WTC11 (cell line): ENCODE measurements around the gene C18orf32. TPM values are rescaled to one million over a fixed set of nuclear protein-coding genes. Genes with fewer than 3 reads are reported as not detected.

ENCODE experiments used
- ATAC-seq: fragments of 200-7000 bp; cut with Tn5 transposase; 2 replicates; pipeline ENCODE4 v1.10.0; 2021; ENCODE audit warnings: mild to moderate bottlenecking, moderate library complexity
- CTCF ChIA-PET: fragments of 300-600 bp; sonication (Branson Sonifier 250); formaldehyde crosslinking; loops from one replicate; lab custom pipeline; 2021; ENCODE audit warnings: antibody characterized with exemption; lab: Charles Lee
- POLR2A ChIA-PET: fragments of 350-600 bp; sonication (Branson Sonifier 250); formaldehyde crosslinking; loops from one replicate; lab custom pipeline; 2021; ENCODE audit warnings: antibody characterized with exemption; lab: Charles Lee
- DNase-seq: peaks from one replicate; pipeline ENCODE4 v3.0.0; 2021; ENCODE audit warnings: low spot score
- H3K27ac Mint-ChIP-seq: 2 replicates; pipeline ENCODE4 v1.8.0; 2021; ENCODE audit warnings: mixed read lengths
- H3K27me3 Mint-ChIP-seq: 2 replicates; pipeline ENCODE4 v1.8.0; 2021; ENCODE audit warnings: low read depth, mild to moderate bottlenecking, moderate library complexity, mixed read lengths
- H3K36me3 Mint-ChIP-seq: 2 replicates; pipeline ENCODE4 v1.8.0; 2021; ENCODE audit warnings: mixed read lengths
- H3K4me1 Mint-ChIP-seq: 2 replicates; pipeline ENCODE4 v1.8.0; 2022; ENCODE audit warnings: mixed read lengths
- H3K4me3 Mint-ChIP-seq: 2 replicates; pipeline ENCODE4 v1.8.0; 2021; ENCODE audit warnings: mild to moderate bottlenecking, moderate library complexity, mixed read lengths
- H3K9me3 Mint-ChIP-seq: 2 replicates; pipeline ENCODE4 v1.8.0; 2021; ENCODE audit warnings: mixed read lengths
- ATF1 ChIP-seq: sonication (generic); formaldehyde crosslinking; IDR thresholded peaks from 2 replicates; pipeline ENCODE4 v1.8.1; 2023; ENCODE audit warnings: mild to moderate bottlenecking, moderate library complexity, missing genetic modification reagents
- CREB1 ChIP-seq: sonication (generic); formaldehyde crosslinking; IDR thresholded peaks from 2 replicates; pipeline ENCODE4 v1.8.0; 2023; ENCODE audit warnings: mild to moderate bottlenecking, missing genetic modification reagents
- SMAD3 ChIP-seq: sonication (generic); formaldehyde crosslinking; IDR thresholded peaks from 2 replicates; pipeline ENCODE4 v1.8.0; 2022; ENCODE audit warnings: missing genetic modification reagents, mild to moderate bottlenecking, borderline replicate concordance
- SOX15 ChIP-seq: fragments of 250-450 bp; sonication (Bioruptor Pico); IDR thresholded peaks from 2 replicates; pipeline ENCODE4 v1.9.0; 2021; ENCODE audit warnings: mild to moderate bottlenecking
- TP53 ChIP-seq: sonication (generic); formaldehyde crosslinking; IDR thresholded peaks from 2 replicates; pipeline ENCODE4 v1.8.1; 2023; ENCODE audit warnings: mild to moderate bottlenecking, missing genetic modification reagents
- ZNF121 ChIP-seq: sonication (generic); formaldehyde crosslinking; IDR thresholded peaks from 2 replicates; pipeline ENCODE4 v1.8.0; 2023; ENCODE audit warnings: missing genetic modification reagents
- ZNF219 ChIP-seq: sonication (generic); formaldehyde crosslinking; IDR thresholded peaks from 2 replicates; pipeline ENCODE4 v1.8.0; 2023; ENCODE audit warnings: missing genetic modification reagents, mild to moderate bottlenecking, borderline replicate concordance
- ZNF232 ChIP-seq: sonication (generic); formaldehyde crosslinking; IDR thresholded peaks from 2 replicates; pipeline ENCODE4 v1.8.0; 2022; ENCODE audit warnings: mild to moderate bottlenecking, missing genetic modification reagents
- ZNF423 ChIP-seq: fragments of 250-450 bp; sonication (Bioruptor Pico); IDR thresholded peaks from 2 replicates; pipeline ENCODE4 v2.1.2; 2022; ENCODE audit warnings: mild to moderate bottlenecking, moderate library complexity
- ZNF671 ChIP-seq: fragments of 250-450 bp; sonication (Bioruptor Pico); IDR thresholded peaks from 2 replicates; pipeline ENCODE4 v1.8.0; 2021; ENCODE audit warnings: mild to moderate bottlenecking
- total RNA-seq: library from RNA; stranded (reverse); gene quantifications from 3 replicates; pipeline ENCODE4 v1.2.3, GENCODE V29; 2021
- TF ChIP-seq, protein P1 (sequence below): sonication (generic); formaldehyde crosslinking; conservative IDR thresholded peaks from 2 replicates; pipeline ENCODE4 v1.8.1; 2023; ENCODE audit warnings: mild to moderate bottlenecking, low read depth, missing genetic modification reagents, moderate library complexity
- TF ChIP-seq, protein P2 (sequence below): sonication (generic); formaldehyde crosslinking; IDR thresholded peaks from 2 replicates; pipeline ENCODE4 v1.8.0; 2023; ENCODE audit warnings: missing genetic modification reagents
- TF ChIP-seq, protein P3 (sequence below): sonication (generic); formaldehyde crosslinking; IDR thresholded peaks from 2 replicates; pipeline ENCODE4 v1.8.1; 2023; ENCODE audit warnings: mild to moderate bottlenecking, missing genetic modification reagents, moderate library complexity
- TF ChIP-seq, protein P4 (sequence below): sonication (generic); formaldehyde crosslinking; IDR thresholded peaks from 2 replicates; pipeline ENCODE4 v1.8.1; 2023; ENCODE audit warnings: mild to moderate bottlenecking, missing genetic modification reagents
- TF ChIP-seq, protein P5 (sequence below): fragments of 250-450 bp; sonication (Bioruptor Pico); IDR thresholded peaks from 2 replicates; pipeline ENCODE4 v2.1.2; 2022; ENCODE audit warnings: mild to moderate bottlenecking, moderate library complexity
- TF ChIP-seq, protein P6 (sequence below): fragments of 200-600 bp; IDR thresholded peaks from 2 replicates; pipeline ENCODE4 v1.8.0; 2022; ENCODE audit warnings: antibody characterized with exemption
- TF ChIP-seq, protein P7 (sequence below): sonication (generic); formaldehyde crosslinking; IDR thresholded peaks from 2 replicates; pipeline ENCODE4 v1.8.1; 2023; ENCODE audit warnings: mild to moderate bottlenecking, moderate library complexity, missing genetic modification reagents
- TF ChIP-seq, protein P8 (sequence below): fragments of 250-450 bp; sonication (Bioruptor Pico); IDR thresholded peaks from 2 replicates; pipeline ENCODE4 v1.9.0; 2021; ENCODE audit warnings: mild to moderate bottlenecking, borderline replicate concordance
- TF ChIP-seq, protein P9 (sequence below): sonication (generic); formaldehyde crosslinking; IDR thresholded peaks from 2 replicates; pipeline ENCODE4 v1.8.1; 2022; ENCODE audit warnings: missing genetic modification reagents, borderline replicate concordance

The C18orf32 gene
- total RNA-seq, 1 experiment from 2014 or later, result 32.1 TPM

DNA sequence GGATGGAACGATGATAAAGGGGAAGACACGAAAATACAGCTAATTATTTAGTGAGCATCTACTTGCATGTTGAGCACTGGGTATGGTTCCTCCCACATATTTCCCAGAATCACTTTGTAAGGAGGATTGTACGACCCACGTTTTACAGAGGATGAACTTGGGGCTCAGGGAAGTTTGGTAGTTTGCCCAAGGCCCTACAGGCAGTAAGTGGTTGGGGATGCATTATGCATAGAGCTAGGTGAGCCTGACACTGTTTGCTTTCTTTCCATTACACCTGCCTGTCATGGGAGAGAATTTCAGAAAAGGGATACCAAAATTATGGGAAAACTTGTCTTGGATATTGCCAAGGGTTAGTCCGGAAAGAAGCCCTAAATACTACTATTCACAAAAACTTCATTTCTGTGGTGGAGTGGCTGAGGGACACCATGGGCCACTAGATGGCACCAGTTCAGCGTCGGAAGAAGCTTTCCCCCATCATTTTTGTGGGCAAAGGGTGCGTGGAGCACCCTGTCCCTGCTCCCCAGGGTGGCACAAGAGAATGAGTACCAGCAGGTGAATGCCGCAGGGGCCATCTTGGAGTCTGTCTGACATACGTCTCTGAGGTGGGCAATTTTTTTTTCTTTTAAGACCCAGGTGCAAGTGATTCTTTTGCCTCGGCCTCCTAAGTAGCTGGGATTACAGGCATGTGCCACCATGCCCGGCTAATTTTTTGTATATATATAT, 23.5 kb upstream of the C18orf32 start:
- DNase-seq (peak; percentile 53), ATAC-seq (peak; percentile 78)
- ChIA-PET POLR2A (no interaction called here), CTCF (interaction anchor here (0.6 to 2.4 kb wide), 42 partner anchors 9 to 1697 kb away, joined by 3 to 51 read pairs (median 4); no protein-coding TSS in a partner anchor)
- no peak overlapping the region for H3K27ac Mint-ChIP-seq
- H3K4me3 Mint-ChIP-seq, result no peak overlapping the region
- no peaks in the 10 kb centered on the region for H3K36me3 Mint-ChIP-seq
- peaks cover 12% of the 10 kb centered on the region for H3K4me1 Mint-ChIP-seq
- no peaks in the 10 kb centered on the region for H3K27me3 Mint-ChIP-seq
- H3K9me3 Mint-ChIP-seq, result no peaks in the 10 kb centered on the region
- TF ChIP-seq TP53 (CRISPR knock-in tag) (no peak), SOX15 (no peak), ZNF232 (CRISPR knock-in tag) (0 out of 2 replicates have a peak, but pooled peaks have one; percentile 37), ZNF121 (CRISPR knock-in tag) (no peak), ZNF423 (CRISPR knock-in tag) (peak; percentile 92), ZNF219 (CRISPR knock-in tag) (no peak), ZNF671 (no peak), ATF1 (CRISPR knock-in tag) (no peak), CREB1 (CRISPR knock-in tag) (no peak), SMAD3 (CRISPR knock-in tag) (no peak)
- TF ChIP-seq, protein P1, sequence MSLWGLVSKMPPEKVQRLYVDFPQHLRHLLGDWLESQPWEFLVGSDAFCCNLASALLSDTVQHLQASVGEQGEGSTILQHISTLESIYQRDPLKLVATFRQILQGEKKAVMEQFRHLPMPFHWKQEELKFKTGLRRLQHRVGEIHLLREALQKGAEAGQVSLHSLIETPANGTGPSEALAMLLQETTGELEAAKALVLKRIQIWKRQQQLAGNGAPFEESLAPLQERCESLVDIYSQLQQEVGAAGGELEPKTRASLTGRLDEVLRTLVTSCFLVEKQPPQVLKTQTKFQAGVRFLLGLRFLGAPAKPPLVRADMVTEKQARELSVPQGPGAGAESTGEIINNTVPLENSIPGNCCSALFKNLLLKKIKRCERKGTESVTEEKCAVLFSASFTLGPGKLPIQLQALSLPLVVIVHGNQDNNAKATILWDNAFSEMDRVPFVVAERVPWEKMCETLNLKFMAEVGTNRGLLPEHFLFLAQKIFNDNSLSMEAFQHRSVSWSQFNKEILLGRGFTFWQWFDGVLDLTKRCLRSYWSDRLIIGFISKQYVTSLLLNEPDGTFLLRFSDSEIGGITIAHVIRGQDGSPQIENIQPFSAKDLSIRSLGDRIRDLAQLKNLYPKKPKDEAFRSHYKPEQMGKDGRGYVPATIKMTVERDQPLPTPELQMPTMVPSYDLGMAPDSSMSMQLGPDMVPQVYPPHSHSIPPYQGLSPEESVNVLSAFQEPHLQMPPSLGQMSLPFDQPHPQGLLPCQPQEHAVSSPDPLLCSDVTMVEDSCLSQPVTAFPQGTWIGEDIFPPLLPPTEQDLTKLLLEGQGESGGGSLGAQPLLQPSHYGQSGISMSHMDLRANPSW (CRISPR knock-in tag), result no peak
- TF ChIP-seq, protein P2, sequence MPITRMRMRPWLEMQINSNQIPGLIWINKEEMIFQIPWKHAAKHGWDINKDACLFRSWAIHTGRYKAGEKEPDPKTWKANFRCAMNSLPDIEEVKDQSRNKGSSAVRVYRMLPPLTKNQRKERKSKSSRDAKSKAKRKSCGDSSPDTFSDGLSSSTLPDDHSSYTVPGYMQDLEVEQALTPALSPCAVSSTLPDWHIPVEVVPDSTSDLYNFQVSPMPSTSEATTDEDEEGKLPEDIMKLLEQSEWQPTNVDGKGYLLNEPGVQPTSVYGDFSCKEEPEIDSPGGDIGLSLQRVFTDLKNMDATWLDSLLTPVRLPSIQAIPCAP (CRISPR knock-in tag), result no peak
- TF ChIP-seq, protein P3, sequence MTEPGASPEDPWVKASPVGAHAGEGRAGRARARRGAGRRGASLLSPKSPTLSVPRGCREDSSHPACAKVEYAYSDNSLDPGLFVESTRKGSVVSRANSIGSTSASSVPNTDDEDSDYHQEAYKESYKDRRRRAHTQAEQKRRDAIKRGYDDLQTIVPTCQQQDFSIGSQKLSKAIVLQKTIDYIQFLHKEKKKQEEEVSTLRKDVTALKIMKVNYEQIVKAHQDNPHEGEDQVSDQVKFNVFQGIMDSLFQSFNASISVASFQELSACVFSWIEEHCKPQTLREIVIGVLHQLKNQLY, result no peak
- TF ChIP-seq, protein P4, sequence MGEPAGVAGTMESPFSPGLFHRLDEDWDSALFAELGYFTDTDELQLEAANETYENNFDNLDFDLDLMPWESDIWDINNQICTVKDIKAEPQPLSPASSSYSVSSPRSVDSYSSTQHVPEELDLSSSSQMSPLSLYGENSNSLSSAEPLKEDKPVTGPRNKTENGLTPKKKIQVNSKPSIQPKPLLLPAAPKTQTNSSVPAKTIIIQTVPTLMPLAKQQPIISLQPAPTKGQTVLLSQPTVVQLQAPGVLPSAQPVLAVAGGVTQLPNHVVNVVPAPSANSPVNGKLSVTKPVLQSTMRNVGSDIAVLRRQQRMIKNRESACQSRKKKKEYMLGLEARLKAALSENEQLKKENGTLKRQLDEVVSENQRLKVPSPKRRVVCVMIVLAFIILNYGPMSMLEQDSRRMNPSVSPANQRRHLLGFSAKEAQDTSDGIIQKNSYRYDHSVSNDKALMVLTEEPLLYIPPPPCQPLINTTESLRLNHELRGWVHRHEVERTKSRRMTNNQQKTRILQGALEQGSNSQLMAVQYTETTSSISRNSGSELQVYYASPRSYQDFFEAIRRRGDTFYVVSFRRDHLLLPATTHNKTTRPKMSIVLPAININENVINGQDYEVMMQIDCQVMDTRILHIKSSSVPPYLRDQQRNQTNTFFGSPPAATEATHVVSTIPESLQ, result no peak
- TF ChIP-seq, protein P5, sequence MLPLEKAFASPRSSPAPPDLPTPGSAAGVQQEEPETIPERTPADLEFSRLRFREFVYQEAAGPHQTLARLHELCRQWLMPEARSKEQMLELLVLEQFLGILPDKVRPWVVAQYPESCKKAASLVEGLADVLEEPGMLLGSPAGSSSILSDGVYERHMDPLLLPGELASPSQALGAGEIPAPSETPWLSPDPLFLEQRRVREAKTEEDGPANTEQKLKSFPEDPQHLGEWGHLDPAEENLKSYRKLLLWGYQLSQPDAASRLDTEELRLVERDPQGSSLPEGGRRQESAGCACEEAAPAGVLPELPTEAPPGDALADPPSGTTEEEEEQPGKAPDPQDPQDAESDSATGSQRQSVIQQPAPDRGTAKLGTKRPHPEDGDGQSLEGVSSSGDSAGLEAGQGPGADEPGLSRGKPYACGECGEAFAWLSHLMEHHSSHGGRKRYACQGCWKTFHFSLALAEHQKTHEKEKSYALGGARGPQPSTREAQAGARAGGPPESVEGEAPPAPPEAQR (CRISPR knock-in tag), result no peak
- TF ChIP-seq, protein P6, sequence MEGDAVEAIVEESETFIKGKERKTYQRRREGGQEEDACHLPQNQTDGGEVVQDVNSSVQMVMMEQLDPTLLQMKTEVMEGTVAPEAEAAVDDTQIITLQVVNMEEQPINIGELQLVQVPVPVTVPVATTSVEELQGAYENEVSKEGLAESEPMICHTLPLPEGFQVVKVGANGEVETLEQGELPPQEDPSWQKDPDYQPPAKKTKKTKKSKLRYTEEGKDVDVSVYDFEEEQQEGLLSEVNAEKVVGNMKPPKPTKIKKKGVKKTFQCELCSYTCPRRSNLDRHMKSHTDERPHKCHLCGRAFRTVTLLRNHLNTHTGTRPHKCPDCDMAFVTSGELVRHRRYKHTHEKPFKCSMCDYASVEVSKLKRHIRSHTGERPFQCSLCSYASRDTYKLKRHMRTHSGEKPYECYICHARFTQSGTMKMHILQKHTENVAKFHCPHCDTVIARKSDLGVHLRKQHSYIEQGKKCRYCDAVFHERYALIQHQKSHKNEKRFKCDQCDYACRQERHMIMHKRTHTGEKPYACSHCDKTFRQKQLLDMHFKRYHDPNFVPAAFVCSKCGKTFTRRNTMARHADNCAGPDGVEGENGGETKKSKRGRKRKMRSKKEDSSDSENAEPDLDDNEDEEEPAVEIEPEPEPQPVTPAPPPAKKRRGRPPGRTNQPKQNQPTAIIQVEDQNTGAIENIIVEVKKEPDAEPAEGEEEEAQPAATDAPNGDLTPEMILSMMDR, result peak; percentile 70
- TF ChIP-seq, protein P7, sequence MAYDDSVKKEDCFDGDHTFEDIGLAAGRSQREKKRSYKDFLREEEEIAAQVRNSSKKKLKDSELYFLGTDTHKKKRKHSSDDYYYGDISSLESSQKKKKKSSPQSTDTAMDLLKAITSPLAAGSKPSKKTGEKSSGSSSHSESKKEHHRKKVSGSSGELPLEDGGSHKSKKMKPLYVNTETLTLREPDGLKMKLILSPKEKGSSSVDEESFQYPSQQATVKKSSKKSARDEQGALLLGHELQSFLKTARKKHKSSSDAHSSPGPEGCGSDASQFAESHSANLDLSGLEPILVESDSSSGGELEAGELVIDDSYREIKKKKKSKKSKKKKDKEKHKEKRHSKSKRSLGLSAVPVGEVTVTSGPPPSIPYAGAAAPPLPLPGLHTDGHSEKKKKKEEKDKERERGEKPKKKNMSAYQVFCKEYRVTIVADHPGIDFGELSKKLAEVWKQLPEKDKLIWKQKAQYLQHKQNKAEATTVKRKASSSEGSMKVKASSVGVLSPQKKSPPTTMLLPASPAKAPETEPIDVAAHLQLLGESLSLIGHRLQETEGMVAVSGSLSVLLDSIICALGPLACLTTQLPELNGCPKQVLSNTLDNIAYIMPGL (CRISPR knock-in tag), result no peak
- TF ChIP-seq, protein P8, sequence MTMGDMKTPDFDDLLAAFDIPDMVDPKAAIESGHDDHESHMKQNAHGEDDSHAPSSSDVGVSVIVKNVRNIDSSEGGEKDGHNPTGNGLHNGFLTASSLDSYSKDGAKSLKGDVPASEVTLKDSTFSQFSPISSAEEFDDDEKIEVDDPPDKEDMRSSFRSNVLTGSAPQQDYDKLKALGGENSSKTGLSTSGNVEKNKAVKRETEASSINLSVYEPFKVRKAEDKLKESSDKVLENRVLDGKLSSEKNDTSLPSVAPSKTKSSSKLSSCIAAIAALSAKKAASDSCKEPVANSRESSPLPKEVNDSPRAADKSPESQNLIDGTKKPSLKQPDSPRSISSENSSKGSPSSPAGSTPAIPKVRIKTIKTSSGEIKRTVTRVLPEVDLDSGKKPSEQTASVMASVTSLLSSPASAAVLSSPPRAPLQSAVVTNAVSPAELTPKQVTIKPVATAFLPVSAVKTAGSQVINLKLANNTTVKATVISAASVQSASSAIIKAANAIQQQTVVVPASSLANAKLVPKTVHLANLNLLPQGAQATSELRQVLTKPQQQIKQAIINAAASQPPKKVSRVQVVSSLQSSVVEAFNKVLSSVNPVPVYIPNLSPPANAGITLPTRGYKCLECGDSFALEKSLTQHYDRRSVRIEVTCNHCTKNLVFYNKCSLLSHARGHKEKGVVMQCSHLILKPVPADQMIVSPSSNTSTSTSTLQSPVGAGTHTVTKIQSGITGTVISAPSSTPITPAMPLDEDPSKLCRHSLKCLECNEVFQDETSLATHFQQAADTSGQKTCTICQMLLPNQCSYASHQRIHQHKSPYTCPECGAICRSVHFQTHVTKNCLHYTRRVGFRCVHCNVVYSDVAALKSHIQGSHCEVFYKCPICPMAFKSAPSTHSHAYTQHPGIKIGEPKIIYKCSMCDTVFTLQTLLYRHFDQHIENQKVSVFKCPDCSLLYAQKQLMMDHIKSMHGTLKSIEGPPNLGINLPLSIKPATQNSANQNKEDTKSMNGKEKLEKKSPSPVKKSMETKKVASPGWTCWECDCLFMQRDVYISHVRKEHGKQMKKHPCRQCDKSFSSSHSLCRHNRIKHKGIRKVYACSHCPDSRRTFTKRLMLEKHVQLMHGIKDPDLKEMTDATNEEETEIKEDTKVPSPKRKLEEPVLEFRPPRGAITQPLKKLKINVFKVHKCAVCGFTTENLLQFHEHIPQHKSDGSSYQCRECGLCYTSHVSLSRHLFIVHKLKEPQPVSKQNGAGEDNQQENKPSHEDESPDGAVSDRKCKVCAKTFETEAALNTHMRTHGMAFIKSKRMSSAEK (CRISPR knock-in tag), result no peak
- TF ChIP-seq, protein P9, sequence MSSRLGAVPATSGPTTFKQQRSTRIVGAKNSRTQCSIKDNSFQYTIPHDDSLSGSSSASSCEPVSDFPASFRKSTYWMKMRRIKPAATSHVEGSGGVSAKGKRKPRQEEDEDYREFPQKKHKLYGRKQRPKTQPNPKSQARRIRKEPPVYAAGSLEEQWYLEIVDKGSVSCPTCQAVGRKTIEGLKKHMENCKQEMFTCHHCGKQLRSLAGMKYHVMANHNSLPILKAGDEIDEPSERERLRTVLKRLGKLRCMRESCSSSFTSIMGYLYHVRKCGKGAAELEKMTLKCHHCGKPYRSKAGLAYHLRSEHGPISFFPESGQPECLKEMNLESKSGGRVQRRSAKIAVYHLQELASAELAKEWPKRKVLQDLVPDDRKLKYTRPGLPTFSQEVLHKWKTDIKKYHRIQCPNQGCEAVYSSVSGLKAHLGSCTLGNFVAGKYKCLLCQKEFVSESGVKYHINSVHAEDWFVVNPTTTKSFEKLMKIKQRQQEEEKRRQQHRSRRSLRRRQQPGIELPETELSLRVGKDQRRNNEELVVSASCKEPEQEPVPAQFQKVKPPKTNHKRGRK (CRISPR knock-in tag), result no peak
